KBM-7 (cell line): ENCODE data around the gene KHDC1L.
"Not testable (repeated sequence)": the region's sequence is repeated elsewhere in the genome, so short reads cannot be mapped to it uniquely, and the experiment has no call there.

ENCODE experiments used
- DNase-seq: peaks from one replicate; pipeline ENCODE4 v3.0.0-alpha.2; 2015
- in situ Hi-C: fragments of 300-500 bp; cut with MboI; formaldehyde crosslinking; loops from 2 replicates; pipeline ENCODE4 v1.14.3; 2020; ENCODE audit warnings: low sequenced_read_pairs, low pct_unique_long_range_greater_than_20kb, mixed read lengths

KHDC1L gene

GRCh38 chr6:73225396-73225795 lies at the start of gene KHDC1L:
Gene KHDC1L (minus strand): TSS chr6:73225496. CDS start chr6:73225408, 88 bp downstream.
- DNase-seq = no peak
- in situ Hi-C loops = no loop called here

GRCh38 chr6:73269296-73269695 lies 44.0 kb upstream of the KHDC1L start:
- in situ Hi-C loops, DNase-seq: not testable (repeated sequence)

DNA sequence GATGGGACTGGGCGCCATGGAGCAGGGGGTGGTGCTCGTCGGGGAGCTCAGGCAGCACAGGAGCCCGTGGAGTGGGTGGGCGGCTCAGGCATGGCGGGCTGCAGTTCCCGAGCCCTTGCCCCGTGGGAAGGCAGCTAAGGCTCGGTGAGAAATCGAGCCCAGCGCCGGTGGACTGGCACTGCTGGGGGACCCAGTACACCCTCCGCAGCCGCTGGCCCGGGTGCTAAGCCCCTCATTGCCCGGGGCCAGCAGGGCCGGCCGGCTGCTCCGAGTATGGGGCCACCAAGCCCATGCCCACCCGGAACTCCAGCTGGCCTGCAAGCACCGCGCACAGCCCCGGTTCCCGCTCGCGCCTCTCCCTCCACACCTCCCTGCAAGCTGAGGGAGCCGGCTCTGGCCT lies 43.6 kb upstream of the KHDC1L start:
- DNase-seq, in situ Hi-C loops: not testable (repeated sequence)

GRCh38 chr6:73264446-73264845 lies 39.1 kb upstream of the KHDC1L start:
- in situ Hi-C loops = no loop called here

DNA sequence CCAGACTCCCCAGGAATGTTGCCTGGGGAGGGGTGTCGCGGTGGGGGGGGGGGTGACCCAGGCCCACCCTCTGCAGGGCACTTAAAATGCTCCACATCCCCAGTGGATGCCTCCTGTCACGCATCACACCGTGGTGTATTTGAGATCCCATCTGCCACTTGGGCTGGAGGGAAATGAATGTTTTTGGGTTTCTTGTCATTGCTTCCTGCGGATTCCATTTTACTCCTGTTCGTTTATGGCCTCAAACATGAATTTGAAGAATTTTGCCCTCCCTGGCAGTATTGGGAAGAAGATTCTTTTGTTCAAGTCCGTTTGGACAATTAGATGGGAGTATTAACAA lies 38.2 kb upstream of the KHDC1L start:
- in situ Hi-C loops = no loop called here

More at GRCh38 chr6:73264446-73264845, 39.1 kb upstream of the KHDC1L start:
- DNase-seq = no peak

DNA sequence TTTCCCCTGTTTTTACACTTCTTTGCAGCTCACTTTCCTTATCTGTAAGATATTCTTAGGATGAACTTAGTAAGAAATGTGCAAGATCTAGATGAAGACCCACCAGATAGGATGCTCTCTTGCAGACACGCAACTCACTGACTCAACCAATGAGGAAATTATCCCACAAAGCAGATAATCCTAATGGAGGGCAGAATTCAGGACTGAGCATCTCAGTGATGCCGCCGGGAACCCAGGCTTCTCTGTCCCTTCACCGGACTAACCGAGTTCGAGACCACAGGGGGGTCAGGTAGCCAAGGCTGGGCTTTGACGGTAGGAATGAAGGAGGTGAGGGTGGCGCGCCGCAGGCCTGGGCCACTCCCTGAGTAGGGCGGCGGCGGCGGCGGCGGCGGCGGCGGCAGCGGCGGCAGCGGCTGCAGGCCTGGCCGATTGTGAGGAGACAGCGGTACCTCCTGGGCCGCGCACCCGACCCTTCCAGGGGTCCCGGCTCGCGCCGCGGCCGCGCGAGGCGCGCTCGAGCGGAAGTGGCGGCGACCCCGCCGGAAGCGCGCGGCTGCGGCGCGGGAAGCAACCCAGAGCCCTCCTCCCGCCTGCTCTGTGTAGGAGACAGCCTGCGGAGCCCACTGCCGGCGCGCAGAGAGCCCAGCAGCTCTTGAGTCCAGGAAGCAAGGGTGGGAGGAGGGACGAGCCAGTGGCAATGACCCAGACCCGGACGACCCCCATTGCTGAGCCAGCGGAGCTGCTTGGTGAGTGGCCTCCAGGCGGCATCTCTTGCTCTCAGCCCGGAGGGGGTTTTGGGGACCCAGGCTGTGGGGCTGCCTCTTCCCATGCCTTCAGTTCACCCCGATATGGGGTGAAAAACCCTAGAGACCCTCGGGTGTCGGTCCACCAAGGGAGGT lies 37.6 kb upstream of the KHDC1L start, which contains the start of gene KHDC1:
KHDC1 (minus strand) TSS at position 526 of the 899 bp plus-strand sequence. CDS start 20,679 bp downstream, outside the sequence.
- in situ Hi-C loops = no loop called here
- DNase-seq = peak; percentile 80

More for the DNA sequence above, 38.2 kb upstream of the KHDC1L start:
- DNase-seq = no peak

GRCh38 chr6:73258721-73259120 lies 33.4 kb upstream of the KHDC1L start:
- in situ Hi-C loops = no loop called here
- DNase-seq = no peak

DNA sequence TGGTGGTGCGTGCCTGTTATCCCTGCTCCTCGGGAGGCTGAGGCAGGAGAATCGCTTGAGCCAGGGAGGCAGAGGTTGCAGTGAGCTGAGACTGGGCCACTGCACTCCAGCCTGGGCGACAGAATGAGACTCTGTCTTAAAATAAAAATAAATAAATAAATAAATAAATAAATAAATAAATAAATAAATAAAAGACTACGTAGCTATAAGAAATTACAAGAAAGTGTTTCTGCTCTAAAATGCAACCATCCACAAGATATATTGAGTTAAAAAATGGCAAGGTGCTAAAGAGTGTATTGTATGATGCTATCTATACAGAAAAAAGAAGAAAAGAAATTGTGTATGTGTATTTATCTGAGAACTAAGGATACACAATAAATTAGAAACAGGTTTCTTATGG lies 29.0 kb upstream of the KHDC1L start:
- in situ Hi-C loops, DNase-seq: not testable (repeated sequence)

DNA sequence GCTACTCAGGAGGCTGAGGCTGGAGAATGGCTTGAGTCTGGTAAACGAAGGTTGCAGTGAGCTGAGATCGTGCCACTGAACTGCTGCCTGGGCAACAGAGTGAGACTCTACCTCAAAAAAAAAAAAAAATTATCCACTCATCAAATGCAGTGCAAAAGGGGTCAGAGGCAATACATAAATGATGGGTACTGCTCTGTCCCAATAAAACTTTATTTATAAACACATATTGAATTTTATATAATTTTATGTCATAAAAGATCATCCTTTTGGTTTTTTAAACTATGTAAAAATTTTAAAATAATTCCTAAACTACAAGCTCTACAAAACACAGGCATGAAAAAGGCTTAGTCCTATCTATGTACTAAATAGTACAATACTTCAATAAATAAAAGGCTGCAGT lies 27.4 kb upstream of the KHDC1L start:
- in situ Hi-C loops = no loop called here
- DNase-seq = no peak

- in situ Hi-C loops = no loop called here
- no peak for DNase-seq
Measured at GRCh38 chr6:73250016-73250415, 24.7 kb upstream of the KHDC1L start.

DNA sequence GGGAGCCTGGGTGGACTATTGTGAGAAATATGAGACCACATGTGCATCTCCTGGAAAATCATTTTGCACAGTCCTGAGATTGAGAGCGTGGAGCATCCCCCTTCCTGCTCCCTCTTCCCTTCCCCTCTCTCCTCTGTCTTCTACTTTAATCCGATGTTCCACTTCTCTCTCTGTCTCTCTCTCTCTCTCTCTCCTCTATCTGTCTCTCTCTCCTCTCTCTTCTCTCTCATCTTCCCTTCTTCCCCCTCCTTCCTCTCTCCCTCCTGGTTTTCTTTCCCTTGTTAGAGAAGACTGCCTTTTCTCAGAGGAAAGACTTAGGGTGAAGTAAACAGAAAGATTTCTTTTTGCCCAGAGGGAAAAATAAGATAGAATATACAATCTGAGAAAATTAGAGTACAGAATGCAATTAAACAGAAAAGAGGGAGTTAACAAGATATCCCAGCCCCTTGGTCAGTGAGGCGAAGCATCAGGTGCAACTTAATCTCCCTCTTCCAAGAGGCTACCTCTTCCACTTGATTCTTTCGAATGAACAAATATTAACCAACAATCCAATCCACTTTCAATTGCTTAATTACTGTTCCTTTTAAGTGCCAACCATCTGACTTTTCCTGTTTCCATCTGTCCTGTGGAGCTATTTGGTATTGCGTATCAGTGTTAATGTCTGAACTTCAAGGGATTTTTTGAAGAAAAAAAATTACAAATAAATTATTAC lies 23.1 kb upstream of the KHDC1L start:
- in situ Hi-C loops = no loop called here
- no peak for DNase-seq

GRCh38 chr6:73242001-73242400 lies 16.7 kb upstream of the KHDC1L start:
- in situ Hi-C loops = no loop called here

DNA sequence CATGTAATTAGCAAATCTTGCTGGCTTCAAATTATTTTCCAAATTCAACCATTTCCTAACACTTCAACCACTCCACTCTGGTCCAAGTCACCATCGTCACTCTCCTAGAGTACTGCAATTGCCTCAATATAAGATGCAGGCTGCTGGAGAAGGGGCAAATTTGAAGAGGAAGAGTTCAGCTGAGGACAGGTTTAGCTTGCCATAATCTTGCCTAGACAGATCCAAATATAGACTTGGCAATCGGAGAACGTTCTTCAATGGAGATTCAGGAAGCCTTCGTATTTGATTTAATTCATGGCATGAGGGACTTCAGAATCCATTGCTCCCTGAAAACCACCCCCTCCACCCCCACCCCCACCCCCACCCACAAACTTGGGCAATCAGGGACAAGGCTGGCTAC lies 15.4 kb upstream of the KHDC1L start:
- in situ Hi-C loops = no loop called here

More at GRCh38 chr6:73242001-73242400, 16.7 kb upstream of the KHDC1L start:
- DNase-seq = no peak

DNA sequence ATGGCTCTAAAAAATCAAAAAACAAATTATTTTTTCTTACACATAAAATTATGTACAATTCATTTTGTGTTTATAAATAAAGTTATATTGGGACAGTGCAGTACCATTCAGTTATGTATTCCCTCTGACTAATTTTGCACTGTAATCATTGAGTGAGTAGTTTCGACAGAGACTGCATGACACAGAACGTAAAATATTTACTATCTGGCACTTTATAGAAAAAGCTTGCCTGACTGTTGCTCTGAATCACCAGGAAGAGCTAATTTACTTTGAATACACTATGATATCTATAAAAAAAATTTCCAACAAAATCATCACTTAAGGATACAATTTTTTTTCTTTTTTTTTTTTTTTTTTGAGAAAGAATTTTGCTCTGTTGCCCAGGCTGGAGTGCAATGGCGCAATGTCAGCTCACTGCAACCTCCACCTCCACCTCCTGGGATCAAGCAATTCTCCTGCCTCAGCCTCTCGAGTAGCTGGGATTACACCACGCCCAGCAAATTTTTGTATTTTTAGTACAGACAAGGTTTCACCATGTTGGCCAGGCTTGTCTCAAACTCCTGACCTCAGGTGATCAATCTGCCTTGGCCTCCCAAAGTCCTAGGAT lies 11.0 kb upstream of the KHDC1L start:
- in situ Hi-C loops = no loop called here

More for the DNA sequence above, 15.4 kb upstream of the KHDC1L start:
- DNase-seq = no peak

DNA sequence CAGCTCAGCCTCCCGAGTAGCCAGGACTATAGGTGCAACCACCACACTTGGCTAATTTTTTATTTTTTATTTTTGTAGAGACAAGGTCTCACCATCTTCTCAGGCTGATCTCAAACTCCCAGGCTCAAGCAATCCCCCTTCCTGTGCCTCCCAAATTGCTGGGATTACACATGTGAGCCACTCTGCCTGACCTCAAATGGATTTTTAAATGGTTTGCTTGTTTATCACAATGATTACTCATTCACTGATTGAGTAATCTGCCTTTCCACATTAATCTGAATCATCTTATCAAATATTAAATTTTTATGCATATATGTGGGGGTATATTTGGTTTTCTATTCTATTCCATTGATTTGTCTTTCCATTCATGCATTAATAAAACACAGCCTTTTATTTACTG lies 9.4 kb upstream of the KHDC1L start:
- DNase-seq = no peak
- in situ Hi-C loops = no loop called here

More for the DNA sequence above, 11.0 kb upstream of the KHDC1L start:
- DNase-seq = no peak

GRCh38 chr6:73233971-73234370 lies 8.7 kb upstream of the KHDC1L start:
- in situ Hi-C loops, DNase-seq: not testable (repeated sequence)

DNA sequence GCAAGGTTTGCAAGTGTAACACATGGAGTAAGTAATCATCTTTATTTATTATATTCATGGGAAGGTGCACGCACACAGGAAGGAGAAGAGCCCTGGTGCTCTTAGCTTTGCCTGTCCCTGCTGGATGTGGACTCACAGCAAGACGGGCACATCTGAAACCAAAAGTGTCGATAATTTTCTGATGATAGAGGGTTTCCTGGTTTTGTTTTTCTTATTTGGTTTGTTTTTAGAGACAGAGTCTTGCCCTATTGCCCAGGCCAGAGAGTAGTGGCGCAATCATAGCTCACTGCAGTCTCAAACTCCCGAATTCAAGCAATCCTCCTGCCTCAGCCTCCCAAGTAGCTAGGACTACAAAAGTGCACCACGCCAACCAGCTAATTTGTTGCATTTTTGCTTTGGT lies 7.8 kb upstream of the KHDC1L start:
- DNase-seq = no peak
- in situ Hi-C loops = no loop called here

DNA sequence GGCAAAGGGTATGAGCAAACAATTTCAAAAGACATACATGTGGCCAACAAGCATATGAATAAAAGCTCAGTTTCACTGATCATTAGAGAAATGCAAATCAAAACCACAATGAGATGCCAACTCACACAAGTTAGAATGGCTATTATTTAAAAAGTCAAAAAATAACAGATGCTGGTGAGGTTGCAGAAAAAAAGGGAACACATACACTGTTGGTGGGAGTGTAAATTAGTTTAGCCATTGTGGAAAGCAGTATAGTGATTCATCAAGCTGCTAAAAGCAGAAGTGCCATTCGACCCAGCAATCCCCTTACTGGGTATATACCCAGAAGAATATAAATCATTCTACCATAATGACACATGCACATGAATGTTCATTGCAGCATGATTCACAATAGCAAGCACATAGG lies 6.7 kb upstream of the KHDC1L start:
- in situ Hi-C loops = no loop called here
- peak; percentile 84 for DNase-seq

GRCh38 chr6:73227606-73228255 lies 2.4 kb upstream of the KHDC1L start:
- in situ Hi-C loops = no loop called here
- DNase-seq = no peak
